ENCODE data around the gene PGC. TPM values are rescaled to one million over a fixed set of nuclear protein-coding genes. Genes with fewer than 3 reads are reported as not detected.

Gene PGC
- total RNA-seq, 1 experiment from 2014 or later = not detected

GRCh38 chr6:41728073-41728936 is 18.9 kb downstream of the PGC start:
- DNase-seq = no peak
- Mint-ChIP-seq H3K27ac (peak overlapping the region in 1 of 3 experiments; percentile 62; a peak in 1 of 7 replicates), H3K27me3 (ENCODE audit: low read depth) (peaks cover 28% of the 10 kb centered on the region), H3K36me3 (ENCODE audit: insufficient read depth in 1 of 3, low read depth in 3 of 3) (no peaks in the 10 kb centered on the region), H3K4me1 (peaks cover 45 to 47% of the 10 kb centered on the region in 2 experiments), H3K4me3 (no peak overlapping the region), H3K9me3 (no peaks in the 10 kb centered on the region)
- Histone ChIP-seq H3K79me2 (ENCODE audit: insufficient read depth, low read length) (no peaks in the 10 kb centered on the region), H2BK20ac (ENCODE audit: low read depth, low read length, poor library complexity, severe bottlenecking) (no peak overlapping the region), H3K79me1 (ENCODE audit: insufficient read depth, low read depth, low read length, poor library complexity, severe bottlenecking) (no peaks in the 10 kb centered on the region), H4K8ac (replicated peaks; ENCODE audit: insufficient read length, low read depth, low read length) (no peak overlapping the region), H2BK15ac (ENCODE audit: low read depth, low read length) (no peak overlapping the region), H4K91ac (ENCODE audit: insufficient read length, low read depth, low read length) (no peak overlapping the region), H3K27me3 (ENCODE audit: insufficient read depth, low read length) (no peaks in the 10 kb centered on the region), H3K4ac (ENCODE audit: low read depth, low read length) (no peak overlapping the region), H2AK5ac (ENCODE audit: insufficient read length, low read length) (no peak overlapping the region), H2BK120ac (ENCODE audit: low read depth, low read length, poor library complexity, severe bottlenecking) (no peak overlapping the region), H4K5ac (ENCODE audit: insufficient read length, low read depth, low read length) (no peak overlapping the region), H3K9me3 (ENCODE audit: control insufficient read depth, low read depth, low read length) (no peaks in the 10 kb centered on the region), H2AFZ (ENCODE audit: low read length) (no peak overlapping the region), H3K4me1 (ENCODE audit: insufficient read depth, low read length) (peaks cover 11% of the 10 kb centered on the region; the same call in 1 of the 2 replicates), H3K18ac (ENCODE audit: insufficient read length, low read depth, low read length) (no peak overlapping the region), H3K27ac (ENCODE audit: insufficient read length, low read depth, low read length) (no peak overlapping the region), H2BK5ac (ENCODE audit: insufficient read length, low read length) (no peak overlapping the region), H3K4me2 (ENCODE audit: insufficient read depth, insufficient read length, low read length) (no peak overlapping the region), H2BK12ac (ENCODE audit: insufficient read length, low read depth, low read length) (no peak overlapping the region), H3K14ac (ENCODE audit: insufficient read depth, low read length) (no peak overlapping the region), H3K9ac (ENCODE audit: extremely low read depth, insufficient read length, low read length) (no peak overlapping the region), H3K23ac (ENCODE audit: insufficient read length, low read depth, low read length) (no peak overlapping the region), H4K20me1 (ENCODE audit: control insufficient read depth, insufficient read depth, insufficient read length) (no peaks in the 10 kb centered on the region), H3K56ac (ENCODE audit: insufficient read length, low read depth, low read length) (no peak overlapping the region), H3K23me2 (ENCODE audit: insufficient read length, low read depth, low read length, poor library complexity, severe bottlenecking) (no peaks in the 10 kb centered on the region), H3T11ph (ENCODE audit: low read length) (no peak overlapping the region)
- TF ChIP-seq CTCF (conservative IDR thresholded peaks at IDR 0.05) = no peak
- no CpG with 5 or more reads among the region's 19 CpGs for WGBS (ENCODE audit: extremely low coverage, insufficient read length, low lambda C conversion rate)

All from H9 (cell line).